ENCODE measurements around the gene CILP2.

The CILP2 gene

GRCh38 chr19:19592690-19593089, 54.6 kb downstream of the CILP2 start:
- Histone ChIP-seq H3K9me3 (ENCODE audit: insufficient read depth, low read length, severe bottlenecking) (no peaks in the 10 kb centered on the region), H3K4me3 (ENCODE audit: low read depth in 1 of 2, low read length in 2 of 2) (no peak overlapping the region), H4K20me1 (ENCODE audit: insufficient read depth, low read length) (no peaks in the 10 kb centered on the region), H3K9ac (ENCODE audit: low read depth, low read length) (no peak overlapping the region), H3K27me3 (ENCODE audit: insufficient read depth, low read length, poor library complexity) (no peaks in the 10 kb centered on the region), H3K27ac (ENCODE audit: low read length) (no peak overlapping the region), H3K79me2 (ENCODE audit: insufficient read depth, low read length) (no peaks in the 10 kb centered on the region), H3K4me1 (ENCODE audit: insufficient read depth, low read length) (no peaks in the 10 kb centered on the region), H3K4me2 (ENCODE audit: insufficient read depth, low read length) (no peak overlapping the region), H3K36me3 (ENCODE audit: insufficient read depth, low read length) (peaks cover 18% of the 10 kb centered on the region), H2AFZ (ENCODE audit: low read depth, low read length) (no peak overlapping the region)
- TF ChIP-seq EZH2 (IDR thresholded peaks at IDR 0.05; ENCODE audit: borderline replicate concordance, low read depth, low read length, severe bottlenecking) (no peak), CTCF (IDR thresholded peaks at IDR 0.05; ENCODE audit: borderline replicate concordance, extremely low read depth, low read length, poor library complexity, severe bottlenecking) (no peak)
- DNase-seq (no peak), ATAC-seq (ENCODE audit: insufficient read depth, low read depth) (no peak)

GRCh38 chr19:19594381-19594780, 56.3 kb downstream of the CILP2 start:
- Histone ChIP-seq H3K27ac (ENCODE audit: low read length) (no peak overlapping the region), H2AFZ (ENCODE audit: low read depth, low read length) (no peak overlapping the region), H3K79me2 (ENCODE audit: insufficient read depth, low read length) (no peaks in the 10 kb centered on the region), H3K9ac (ENCODE audit: low read depth, low read length) (no peak overlapping the region), H3K9me3 (ENCODE audit: insufficient read depth, low read length, severe bottlenecking) (no peaks in the 10 kb centered on the region), H3K4me1 (ENCODE audit: insufficient read depth, low read length) (no peaks in the 10 kb centered on the region), H3K4me3 (ENCODE audit: low read depth in 1 of 2, low read length in 2 of 2) (no peak overlapping the region), H4K20me1 (ENCODE audit: insufficient read depth, low read length) (no peaks in the 10 kb centered on the region), H3K27me3 (ENCODE audit: insufficient read depth, low read length, poor library complexity) (no peaks in the 10 kb centered on the region), H3K4me2 (ENCODE audit: insufficient read depth, low read length) (no peak overlapping the region), H3K36me3 (ENCODE audit: insufficient read depth, low read length) (peaks cover 27% of the 10 kb centered on the region)
- TF ChIP-seq EZH2 (IDR thresholded peaks at IDR 0.05; ENCODE audit: borderline replicate concordance, low read depth, low read length, severe bottlenecking) (no peak), CTCF (IDR thresholded peaks at IDR 0.05; ENCODE audit: borderline replicate concordance, extremely low read depth, low read length, poor library complexity, severe bottlenecking) (no peak)
- DNase-seq (no peak), ATAC-seq (ENCODE audit: insufficient read depth, low read depth) (no peak)

- TF ChIP-seq EZH2 (IDR thresholded peaks at IDR 0.05; ENCODE audit: borderline replicate concordance, low read depth, low read length, severe bottlenecking): no peak
- TF ChIP-seq CTCF (IDR thresholded peaks at IDR 0.05; ENCODE audit: borderline replicate concordance, extremely low read depth, low read length, poor library complexity, severe bottlenecking): no peak
- Histone ChIP-seq H3K9me3 (ENCODE audit: insufficient read depth, low read length, severe bottlenecking) (no peaks in the 10 kb centered on the region), H3K36me3 (ENCODE audit: insufficient read depth, low read length) (peaks cover 27% of the 10 kb centered on the region), H3K4me2 (ENCODE audit: insufficient read depth, low read length) (no peak overlapping the region), H3K4me1 (ENCODE audit: insufficient read depth, low read length) (no peaks in the 10 kb centered on the region), H3K9ac (ENCODE audit: low read depth, low read length) (no peak overlapping the region), H3K79me2 (ENCODE audit: insufficient read depth, low read length) (no peaks in the 10 kb centered on the region), H4K20me1 (ENCODE audit: insufficient read depth, low read length) (no peaks in the 10 kb centered on the region), H3K27ac (ENCODE audit: low read length) (no peak overlapping the region), H3K4me3 (ENCODE audit: low read depth in 1 of 2, low read length in 2 of 2) (no peak overlapping the region), H2AFZ (ENCODE audit: low read depth, low read length) (no peak overlapping the region), H3K27me3 (ENCODE audit: insufficient read depth, low read length, poor library complexity) (no peaks in the 10 kb centered on the region)
- DNase-seq (no peak), ATAC-seq (ENCODE audit: insufficient read depth, low read depth) (no peak)
These were observed 57.2 kb downstream of the CILP2 start for GRCh38 chr19:19595171-19595701.

Data from DND-41 (cell line).